ENCODE measurements around the gene CTIF.

CTIF gene

DNA sequence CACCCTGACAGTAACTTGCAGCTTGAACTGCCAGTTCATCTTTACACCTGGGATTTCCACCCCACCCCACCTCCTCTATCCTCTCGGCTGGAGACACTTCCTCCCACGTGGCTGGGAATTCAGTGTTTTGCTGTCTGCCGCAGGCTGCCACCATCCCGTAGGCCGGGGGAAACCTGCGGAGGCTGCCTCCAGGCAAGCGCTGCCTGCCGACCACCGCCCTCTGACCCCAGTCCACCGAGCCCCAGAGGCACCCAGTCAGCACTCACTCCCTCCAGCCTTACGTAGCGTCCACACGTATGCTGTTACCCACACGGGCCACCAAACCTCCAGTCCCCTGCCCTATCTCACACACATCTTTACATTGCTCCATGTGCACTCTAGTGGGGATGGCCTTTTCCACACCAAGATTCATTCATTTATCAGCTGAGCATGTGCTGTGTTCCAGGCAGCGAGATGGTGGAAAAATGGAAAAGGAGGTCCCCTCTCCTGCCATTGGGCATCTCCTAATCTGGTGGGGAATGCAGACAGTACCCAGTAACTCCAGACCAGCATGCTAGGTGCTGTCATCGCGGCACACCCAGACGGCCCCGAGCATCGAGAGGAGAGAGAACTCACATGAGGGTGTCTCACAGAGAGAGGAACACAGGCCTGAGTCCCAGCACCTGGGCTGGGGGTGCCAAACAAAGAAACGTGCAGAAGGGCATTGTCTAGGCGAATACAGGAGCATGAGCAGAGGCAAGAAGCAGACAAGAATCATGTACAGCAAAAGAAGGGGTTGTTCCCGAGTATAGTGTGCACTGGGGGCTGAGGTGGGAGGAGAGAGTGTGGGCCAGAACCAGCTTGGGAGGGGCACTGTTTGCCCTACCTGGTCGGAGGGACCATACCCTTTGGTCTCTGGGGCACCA is 245.0 kb downstream of the CTIF start:
- ChIA-PET CTCF (no interaction called here), POLR2A (no interaction called here)
- no peak for TF ChIP-seq CTCF (IDR thresholded peaks at IDR 0.05; ENCODE audit: insufficient read depth, low read length, missing control alignments)
- no peak for DNase-seq (ENCODE audit: low read depth, low spot score)
- H3K4me3 ChIP-seq (ENCODE audit: low read depth, low read length) = no peak overlapping the region

DNA sequence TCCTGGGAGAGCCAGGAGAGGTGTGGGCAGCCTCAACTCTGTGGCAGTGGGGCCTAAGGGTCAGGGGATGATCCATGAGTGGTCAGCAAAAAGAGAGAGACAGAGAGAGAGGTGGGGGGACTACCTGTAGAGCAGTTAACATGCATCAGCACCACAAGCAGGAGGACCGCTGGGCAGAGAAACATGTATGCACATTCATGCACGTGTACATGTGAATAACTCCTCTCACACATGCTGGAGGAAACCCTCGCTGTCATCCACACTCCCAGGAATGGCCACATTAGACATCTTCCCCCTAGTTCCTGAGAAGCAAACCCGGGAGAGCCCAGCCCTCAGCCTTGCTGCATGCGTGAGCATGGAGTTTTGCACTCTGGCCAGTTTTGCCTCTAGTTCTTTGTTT is 245.8 kb downstream of the CTIF start:
- no peak overlapping the region for H3K4me3 ChIP-seq (ENCODE audit: low read depth, low read length)
- TF ChIP-seq CTCF (IDR thresholded peaks at IDR 0.05; ENCODE audit: insufficient read depth, low read length, missing control alignments) = no peak
- ChIA-PET POLR2A (no interaction called here), CTCF (interaction anchor here (0.8 to 4.3 kb wide), 3 partner anchors 8 to 109 kb away, joined by 3 to 19 read pairs (median 3); no protein-coding TSS in a partner anchor)
- DNase-seq (ENCODE audit: low read depth, low spot score) = no peak

- no peak for DNase-seq (ENCODE audit: low read depth, low spot score)
- H3K4me3 ChIP-seq (ENCODE audit: low read depth, low read length) = no peak overlapping the region
- no peak for TF ChIP-seq CTCF (IDR thresholded peaks at IDR 0.05; ENCODE audit: insufficient read depth, low read length, missing control alignments)
- POLR2A ChIA-PET = no interaction called here
- CTCF ChIA-PET = interaction anchor here (0.8 to 4.3 kb wide), 4 partner anchors 9 to 110 kb away, joined by 3 to 19 read pairs (median 3); no protein-coding TSS in a partner anchor
Observed at GRCh38 chr18:48785091-48785614, 246.3 kb downstream of the CTIF start.

DNA sequence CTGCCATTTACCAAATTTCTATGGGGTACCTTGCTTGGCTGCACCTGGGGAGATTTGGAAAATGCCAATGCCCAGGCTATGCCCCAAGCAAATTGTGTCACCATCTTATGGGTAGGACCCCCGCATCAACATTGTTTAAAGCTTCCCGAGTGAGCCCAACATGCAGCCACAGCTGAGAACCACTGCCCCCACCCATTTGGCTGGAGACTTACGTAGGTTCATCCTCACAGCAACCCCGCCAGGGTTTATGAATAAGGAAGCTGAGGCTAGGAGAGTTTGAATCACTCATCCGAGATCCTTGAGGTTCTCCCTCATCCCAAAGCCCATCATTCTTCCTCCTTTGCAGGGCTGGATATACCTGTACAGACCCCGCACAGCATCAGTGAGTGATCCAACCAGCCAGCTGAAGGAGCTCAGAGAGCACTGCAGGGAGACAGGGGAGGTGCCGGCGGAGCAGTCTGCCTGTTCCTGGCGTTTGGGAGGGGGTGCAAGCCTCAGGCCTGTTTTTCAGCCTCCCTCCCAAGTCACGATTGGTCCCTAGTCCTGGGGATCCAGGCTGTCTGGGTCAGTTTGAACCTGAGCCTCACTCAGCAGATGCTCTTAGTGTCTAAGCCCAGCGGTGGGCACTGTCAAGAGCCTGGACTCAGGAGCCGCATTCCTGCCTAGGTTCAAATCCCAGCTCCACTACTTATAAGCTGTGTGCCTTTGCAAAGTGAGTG is 247.1 kb downstream of the CTIF start:
- POLR2A ChIA-PET = no interaction called here
- CTCF ChIA-PET = interaction anchor here (0.9 to 4.3 kb wide), 4 partner anchors 9 to 42 kb away, joined by 3 to 19 read pairs (median 4); no protein-coding TSS in a partner anchor
- H3K4me3 ChIP-seq (ENCODE audit: low read depth, low read length) = no peak overlapping the region
- DNase-seq (ENCODE audit: low read depth, low spot score) = no peak
- TF ChIP-seq CTCF (IDR thresholded peaks at IDR 0.05; ENCODE audit: insufficient read depth, low read length, missing control alignments) = no peak

GRCh38 chr18:48786455-48787202 is 247.8 kb downstream of the CTIF start:
- ChIA-PET POLR2A (no interaction called here), CTCF (interaction anchor here (0.6 to 4.3 kb wide), 5 partner anchors 10 to 255 kb away, joined by 3 to 19 read pairs (median 3); no protein-coding TSS in a partner anchor)
- no peak for TF ChIP-seq CTCF (IDR thresholded peaks at IDR 0.05; ENCODE audit: insufficient read depth, low read length, missing control alignments)
- H3K4me3 ChIP-seq (ENCODE audit: low read depth, low read length) = no peak overlapping the region
- no peak for DNase-seq (ENCODE audit: low read depth, low spot score)
